ENCODE measurements around the gene EWSR1.

EWSR1 gene

DNA sequence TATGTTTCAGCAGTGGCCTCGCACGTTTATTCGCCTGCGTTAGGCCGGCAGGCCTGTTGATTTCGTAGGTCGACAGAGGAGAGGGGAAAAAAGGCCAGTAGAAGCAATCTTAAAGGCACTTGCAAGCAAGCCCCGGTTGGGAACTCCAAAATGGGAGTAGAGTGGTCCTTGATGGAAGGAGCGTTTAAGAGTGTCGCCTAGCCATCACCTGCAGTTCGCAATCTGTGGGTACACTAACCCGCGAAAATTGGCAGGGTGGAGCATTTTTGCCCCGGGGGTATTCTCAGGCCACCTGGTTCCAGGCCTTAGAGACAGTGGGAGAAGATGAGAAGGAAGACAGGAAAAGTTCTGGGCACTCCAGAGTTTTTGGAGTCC lies 1.1 kb downstream of the EWSR1 start:
- no peak for DNase-seq (ENCODE audit: low spot score)

DNA sequence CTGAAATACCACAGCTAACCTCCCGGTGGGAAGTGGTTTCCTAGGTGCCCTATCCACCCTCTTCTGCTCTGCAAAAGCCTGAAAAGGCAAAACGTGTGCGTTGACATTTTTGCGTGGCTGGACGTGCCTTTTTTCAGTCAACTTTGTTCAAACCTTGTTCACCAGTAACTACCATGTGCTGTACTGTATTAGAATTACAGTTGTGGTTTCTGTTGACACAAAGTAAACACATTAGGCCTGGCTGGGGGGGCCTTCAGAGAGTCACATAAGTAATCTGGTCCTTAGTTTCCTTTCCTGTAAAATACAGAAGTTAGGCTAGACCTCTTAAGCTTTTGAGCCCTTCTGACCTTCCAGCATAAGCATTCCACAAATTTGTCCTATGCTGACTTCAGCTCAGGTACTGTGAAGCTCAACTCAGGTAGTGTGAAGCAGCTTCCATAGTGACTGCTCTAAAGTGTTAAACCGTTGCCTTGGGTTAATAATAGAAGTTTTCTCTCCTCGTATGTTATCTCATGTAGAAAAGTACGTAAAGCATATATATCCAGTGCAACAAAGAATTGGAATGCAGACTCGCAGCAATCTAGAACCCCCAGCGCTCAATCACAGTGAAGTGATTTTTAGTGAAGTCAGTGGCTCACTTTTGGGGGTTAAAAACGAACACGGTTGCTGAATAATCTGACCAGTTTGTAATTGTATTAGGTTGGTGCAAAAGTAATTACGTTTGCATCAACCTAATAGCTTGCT lies 1.8 kb downstream of the EWSR1 start:
- no peak for DNase-seq (ENCODE audit: low spot score)

DNA sequence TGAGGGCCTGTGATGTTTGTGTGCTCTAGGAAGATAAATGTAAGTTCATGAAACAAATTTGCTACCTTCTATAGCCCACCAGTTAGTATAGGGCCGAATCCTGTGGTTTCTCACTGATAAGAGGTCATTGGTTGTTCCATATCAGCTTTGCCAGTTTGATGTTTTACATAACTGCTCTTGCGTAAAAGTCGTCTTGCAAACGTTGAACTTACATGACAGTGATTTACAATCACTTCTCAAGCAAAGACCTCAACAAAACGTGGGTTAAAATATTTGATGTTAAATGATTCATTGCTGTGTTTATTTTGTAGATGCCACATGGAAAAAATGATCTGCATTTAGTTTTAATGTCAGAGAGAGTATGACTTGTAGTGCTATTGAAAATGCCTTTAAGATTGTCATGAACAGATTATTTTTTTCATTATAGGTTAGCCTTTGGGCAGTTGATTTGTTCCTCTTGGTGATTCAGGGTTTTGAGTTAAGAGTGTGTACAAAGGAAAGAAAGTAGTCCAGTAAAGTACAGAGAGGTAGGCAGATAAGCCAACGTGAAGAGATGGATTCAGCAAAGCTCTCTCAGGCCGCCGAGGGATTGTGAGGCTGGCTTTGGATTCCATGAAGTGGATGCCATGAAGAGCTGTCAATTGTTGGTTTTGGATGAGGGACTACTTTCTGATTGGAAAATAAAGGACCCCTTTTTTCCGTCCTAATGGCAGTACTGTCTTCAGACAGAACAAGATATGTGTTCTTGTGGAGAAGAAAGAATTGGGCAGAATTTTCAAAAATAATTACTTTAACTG lies 2.6 kb downstream of the EWSR1 start:
- no peak for DNase-seq (ENCODE audit: low spot score)

DNA sequence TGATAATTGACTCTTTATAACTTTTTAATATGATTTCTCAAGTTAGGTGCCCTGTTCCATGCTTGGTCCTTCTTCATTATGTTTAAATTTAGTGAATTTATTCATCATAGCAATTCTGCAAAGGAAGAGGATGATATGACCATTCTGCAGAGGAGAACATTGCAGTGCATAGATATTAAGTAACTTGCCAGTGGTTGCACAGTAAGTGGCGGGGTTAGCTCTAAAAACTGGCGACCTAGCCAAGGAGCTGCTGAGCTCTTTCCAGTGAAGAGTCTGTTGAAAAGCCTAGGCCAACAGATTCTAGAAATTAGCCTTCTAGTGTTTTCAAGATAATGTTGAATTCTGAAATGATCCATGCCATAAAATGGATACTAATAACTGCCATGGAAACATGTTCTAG lies 4.6 kb downstream of the EWSR1 start:
- no peak for DNase-seq (ENCODE audit: low spot score)

DNA sequence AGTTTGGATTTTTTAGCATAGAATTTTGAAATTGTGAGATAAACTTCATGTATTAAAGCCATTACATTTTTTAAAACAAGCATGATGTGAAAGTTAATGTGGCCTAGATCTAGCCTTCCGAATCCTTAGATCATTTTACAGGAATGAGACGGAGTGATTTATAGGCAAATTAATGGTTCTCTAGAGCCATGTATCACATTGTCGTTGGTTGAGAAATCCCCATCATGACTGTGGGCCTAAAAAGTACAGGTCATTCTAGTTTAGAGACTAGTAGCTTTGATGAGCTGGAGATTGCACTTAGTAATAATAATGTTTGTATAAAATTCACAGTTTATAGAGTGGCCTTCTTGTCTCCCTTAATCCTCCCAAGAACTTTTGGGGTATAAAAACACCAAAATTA lies 7.1 kb downstream of the EWSR1 start:
- DNase-seq (ENCODE audit: low spot score), result no peak

DNA sequence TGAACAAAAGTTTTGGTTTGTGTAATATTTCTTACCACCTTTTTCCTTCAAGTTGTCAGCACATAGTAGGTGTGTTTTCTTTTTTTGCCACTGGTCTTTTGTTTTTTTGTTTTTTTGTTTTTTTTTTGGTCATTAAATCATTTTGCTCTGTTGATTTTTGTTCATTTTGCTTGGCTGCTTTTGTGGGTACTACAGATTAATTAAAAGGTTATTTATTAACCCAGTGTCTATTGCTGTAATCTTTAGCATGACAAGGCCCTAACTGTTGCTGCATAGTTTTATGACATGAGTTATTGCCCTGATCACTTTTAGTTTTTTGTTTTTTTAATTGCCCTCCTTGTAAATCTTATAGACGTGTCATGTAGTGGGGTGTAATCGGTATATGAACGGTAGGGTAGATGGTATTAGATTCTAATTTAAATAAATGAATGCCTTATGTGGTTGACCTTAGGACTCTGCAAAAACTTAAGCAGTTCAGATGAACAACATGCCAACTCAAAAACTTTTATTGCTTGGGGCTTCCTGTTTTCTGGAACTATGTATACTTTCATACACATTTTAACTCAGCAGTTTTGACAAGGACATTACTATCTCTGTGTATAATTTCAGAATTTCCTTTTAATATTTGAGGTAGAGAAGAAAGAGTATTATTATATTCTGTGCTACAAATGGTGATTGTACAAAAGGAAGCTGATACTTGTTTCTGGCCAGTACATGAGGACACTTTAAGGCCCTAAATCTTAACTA lies 7.9 kb downstream of the EWSR1 start:
- no peak for DNase-seq (ENCODE audit: low spot score)

DNA sequence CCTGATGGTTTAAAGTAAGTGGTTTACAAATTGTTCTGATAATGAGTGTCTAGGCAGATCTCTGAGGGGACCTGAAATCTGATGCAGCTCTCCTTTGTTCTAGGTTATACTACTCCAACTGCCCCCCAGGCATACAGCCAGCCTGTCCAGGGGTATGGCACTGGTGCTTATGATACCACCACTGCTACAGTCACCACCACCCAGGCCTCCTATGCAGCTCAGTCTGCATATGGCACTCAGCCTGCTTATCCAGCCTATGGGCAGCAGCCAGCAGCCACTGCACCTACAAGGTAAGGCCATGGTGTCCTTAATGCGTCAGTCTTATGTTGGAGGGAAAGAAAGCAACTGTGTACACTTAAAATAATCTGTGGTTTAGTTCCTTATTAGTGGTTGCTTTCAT lies 9.9 kb downstream of the EWSR1 start:
- DNase-seq (ENCODE audit: low spot score), result no peak

DNA sequence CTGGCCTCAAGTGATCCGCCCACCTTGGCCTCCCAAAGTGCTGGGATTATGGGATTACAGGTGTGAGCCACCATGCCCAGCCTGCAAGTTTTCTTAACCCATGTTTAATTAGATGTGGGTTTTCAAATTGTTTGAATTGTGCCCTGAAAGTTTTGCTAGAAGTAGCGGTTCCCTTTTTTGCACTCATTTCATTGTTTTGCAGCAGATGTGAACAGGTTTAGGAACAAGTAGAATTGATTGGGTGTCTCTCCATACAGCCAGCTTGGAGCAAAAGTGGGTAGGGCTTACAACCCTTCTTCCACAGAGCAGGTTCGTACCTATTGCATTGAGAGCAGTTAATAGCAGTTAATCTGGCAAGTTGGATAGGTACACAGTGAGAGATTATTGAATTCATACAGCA lies 16.1 kb downstream of the EWSR1 start:
- DNase-seq (ENCODE audit: low spot score), result no peak

DNA sequence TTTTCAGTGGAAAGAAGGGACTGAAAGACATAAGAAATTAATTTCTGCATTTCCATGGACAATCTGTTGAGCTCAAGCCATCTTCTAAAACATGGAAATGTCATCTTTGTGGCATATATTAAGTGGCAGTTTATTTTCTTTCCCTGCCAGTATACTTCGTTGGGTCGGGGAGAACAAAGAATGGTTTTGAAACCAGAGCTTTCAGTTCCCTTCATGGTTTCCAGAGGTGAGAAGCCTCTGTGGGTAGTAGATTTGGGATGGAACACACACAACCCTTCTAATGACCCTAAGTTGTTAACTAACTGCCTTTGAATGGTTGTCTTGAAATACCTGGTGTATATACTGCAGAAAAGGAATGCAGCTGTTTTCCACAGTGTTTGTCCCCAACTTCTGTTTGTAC lies 20.8 kb downstream of the EWSR1 start:
- DNase-seq (ENCODE audit: low spot score), result no peak

DNA sequence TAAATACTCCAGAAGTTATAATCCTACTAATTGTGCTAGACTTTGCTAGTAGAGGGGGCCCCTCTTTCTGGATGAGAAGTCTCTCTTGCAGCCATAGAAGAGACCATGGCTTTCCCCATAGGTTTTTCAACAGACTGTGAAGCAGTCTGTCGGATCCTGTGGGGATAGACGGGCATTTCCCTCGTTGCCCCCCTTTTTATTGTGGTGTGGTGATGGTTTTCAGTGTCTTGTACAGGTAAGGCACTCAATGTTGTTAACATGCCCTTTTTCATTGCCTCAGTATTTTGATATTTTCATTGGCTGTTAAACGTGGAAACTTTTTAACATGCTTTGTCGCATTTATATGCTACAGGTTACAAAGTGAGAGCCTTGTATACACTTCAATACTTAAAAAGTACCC lies 22.0 kb downstream of the EWSR1 start:
- no peak for DNase-seq (ENCODE audit: low spot score)

DNA sequence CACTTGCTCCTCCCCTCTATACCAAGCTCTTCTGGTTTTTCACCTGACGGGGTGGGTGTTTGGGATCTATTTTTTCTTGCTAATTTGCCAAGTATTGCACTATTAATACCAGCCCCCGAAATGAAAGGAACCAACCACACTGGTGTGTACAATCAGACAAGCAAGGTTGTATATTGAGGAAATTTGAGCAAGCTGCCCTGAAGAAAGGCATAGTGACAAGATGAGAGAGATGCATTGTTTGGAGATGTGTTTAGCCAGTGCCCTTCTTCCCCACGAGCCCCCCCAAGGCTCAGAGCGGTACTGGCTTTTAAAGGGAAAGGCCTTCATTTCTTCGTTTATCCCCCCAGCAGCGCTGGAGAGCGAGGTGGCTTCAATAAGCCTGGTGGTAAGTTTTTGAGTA lies 23.1 kb downstream of the EWSR1 start:
- DNase-seq (ENCODE audit: low spot score), result no peak

DNA sequence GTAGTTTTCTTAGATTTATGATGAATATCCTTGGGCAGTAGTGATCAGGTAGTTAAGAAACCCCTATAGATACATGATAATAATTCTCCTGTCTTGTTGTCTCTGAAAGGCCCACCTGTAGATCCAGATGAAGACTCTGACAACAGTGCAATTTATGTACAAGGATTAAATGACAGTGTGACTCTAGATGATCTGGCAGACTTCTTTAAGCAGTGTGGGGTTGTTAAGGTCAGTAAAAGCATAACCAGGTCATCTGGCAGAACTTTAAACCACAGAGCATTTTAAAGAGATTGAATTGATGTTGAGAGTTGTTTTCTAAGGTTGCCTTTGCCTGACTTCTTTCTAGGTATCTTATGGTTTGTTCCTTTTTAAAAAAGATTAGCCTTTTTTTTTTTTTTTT lies 24.3 kb downstream of the EWSR1 start:
- DNase-seq (ENCODE audit: low spot score), result no peak

DNA sequence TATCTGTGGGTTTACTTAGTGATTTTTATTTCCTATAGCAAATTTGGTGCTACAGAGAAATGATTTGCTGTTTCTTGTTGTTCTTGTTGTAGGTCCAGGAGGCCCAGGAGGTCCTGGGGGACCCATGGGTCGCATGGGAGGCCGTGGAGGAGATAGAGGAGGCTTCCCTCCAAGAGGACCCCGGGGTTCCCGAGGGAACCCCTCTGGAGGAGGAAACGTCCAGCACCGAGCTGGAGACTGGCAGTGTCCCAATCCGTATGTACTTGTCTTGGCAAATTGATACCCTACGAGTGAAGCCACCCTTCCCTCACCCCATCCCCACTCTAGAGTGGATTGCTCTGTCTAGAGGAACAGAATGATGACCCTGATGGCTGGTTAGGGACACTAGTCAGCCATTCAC lies 30.6 kb downstream of the EWSR1 start:
- no peak for DNase-seq (ENCODE audit: low spot score)

DNA sequence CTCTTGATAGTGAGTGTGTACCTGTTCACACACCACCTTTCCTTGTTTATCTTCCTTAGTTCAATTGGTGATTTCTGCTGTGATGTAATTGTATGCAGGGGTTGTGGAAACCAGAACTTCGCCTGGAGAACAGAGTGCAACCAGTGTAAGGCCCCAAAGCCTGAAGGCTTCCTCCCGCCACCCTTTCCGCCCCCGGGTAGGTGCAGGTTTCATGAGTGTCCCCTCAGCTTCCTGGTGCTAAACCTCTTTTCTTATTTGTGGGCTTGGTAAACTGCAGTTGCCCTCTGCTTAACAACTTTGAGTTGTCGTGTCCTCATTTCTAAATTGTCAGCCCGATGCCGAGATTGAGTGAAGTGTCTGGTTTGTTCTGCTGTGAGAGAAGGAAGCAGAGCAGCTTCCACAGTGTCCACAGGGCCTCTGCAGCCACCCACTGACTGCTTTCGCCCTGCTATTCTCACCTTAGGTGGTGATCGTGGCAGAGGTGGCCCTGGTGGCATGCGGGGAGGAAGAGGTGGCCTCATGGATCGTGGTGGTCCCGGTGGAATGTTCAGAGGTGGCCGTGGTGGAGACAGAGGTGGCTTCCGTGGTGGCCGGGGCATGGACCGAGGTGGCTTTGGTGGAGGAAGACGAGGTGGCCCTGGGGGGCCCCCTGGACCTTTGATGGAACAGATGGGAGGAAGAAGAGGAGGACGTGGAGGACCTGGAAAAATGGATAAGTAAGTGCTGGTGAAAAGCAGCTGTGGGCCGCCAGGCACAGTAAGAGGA lies 31.2 kb downstream of the EWSR1 start:
- no peak for DNase-seq (ENCODE audit: low spot score)

DNA sequence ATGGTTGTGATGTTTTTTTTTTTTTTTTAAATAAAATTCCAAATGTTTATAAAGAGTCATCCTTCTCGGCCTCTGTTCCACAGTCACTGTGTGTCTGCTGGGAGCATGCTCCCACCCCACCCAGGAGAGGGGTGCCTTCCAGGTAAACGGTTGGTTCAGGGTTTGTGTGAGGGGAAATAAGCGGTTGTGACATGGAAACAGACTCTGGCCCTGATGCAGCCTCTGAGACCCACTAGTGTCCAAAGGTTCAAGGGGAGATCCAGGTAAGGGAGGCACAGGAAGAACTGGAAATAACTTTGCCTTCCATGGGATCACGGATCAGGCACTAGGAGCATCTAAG lies 32.4 kb downstream of the EWSR1 start:
- DNase-seq (ENCODE audit: low spot score), result no peak

DNA sequence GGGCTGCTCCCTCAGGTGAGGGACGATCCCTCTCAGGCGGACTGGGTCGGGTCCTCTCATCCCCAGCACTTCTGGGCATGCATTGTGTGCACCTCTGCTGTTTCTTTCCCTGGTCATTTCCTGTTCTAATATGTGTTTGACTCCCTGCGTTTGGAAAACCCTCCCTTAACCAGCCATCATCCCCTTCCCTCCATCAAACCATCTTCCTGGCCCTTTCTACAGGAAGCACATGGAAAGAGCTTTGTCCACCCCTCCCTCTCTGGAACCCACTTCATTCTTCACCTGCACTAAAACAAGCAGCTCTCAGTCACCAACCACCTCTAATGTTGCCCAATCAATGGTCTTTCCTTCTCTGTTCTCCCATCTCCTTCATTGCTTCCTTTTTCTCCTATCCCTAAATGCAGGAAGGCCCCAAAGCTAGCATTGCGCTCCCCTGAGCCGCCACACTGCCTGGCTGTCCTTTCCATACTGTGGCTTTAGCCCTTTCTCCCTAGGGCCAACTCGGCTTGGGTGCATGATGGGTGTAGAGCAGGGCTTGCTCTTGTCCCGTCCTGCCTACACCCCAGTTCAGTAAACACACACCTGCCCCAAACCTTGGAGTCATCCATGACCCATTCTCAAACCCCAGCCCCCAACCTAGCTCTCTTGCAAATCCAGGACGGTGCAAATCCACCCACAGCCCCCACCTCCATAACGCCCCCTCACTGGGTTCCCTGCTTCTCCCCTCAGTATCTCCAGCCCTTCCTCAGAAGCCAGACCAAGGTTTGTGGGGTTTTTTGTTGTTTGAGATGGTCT lies 32.9 kb downstream of the EWSR1 start:
- DNase-seq (ENCODE audit: low spot score), result no peak

DNA sequence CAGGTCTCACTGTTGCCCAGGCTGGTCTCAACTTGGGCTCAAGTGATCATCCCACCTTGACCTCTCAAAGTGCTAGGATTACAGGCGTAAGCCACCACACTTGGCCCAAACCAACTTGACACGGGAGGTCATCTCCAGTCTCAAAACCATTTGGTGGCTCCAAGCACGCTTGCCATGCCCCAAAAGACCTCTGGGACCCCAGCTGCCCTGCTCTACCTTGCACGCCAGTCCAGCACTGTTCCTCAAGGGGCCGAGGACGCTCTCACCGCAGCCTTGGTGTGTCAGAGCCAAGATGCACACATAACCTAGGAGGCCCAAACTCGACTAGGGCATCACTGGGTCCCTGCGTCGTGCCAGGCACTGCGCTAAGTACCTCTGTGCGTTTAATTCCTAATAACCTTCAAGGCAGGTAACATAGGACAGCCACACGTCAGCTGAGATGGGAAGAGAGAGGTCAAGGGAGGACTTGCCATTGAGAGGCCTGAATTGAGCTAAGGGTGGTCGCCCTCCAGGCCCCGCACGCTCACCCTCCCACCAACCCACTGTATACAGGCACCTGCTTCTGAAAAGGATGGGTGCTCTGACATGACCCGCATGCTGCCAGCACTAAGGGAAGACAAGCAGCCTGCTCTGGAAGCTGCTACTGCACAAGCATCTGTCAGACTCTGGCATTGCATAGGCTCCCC lies 33.8 kb downstream of the EWSR1 start:
- DNase-seq (ENCODE audit: low spot score), result no peak

DNA sequence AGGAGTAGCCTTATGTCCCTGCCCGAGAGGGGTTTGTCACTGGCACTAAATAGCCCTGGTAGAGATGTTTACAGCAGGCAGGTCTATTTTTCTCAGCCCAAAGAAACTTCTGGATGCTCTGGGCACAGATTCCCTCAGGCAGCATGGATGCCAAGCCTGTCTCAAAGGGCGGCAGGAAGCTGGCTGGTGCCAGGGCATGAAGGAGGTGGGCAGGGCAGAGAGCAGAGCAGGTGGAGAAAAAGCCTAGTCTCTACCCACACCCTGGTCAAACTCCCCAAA lies 34.3 kb downstream of the EWSR1 start:
- DNase-seq (ENCODE audit: low spot score), result no peak

DNA sequence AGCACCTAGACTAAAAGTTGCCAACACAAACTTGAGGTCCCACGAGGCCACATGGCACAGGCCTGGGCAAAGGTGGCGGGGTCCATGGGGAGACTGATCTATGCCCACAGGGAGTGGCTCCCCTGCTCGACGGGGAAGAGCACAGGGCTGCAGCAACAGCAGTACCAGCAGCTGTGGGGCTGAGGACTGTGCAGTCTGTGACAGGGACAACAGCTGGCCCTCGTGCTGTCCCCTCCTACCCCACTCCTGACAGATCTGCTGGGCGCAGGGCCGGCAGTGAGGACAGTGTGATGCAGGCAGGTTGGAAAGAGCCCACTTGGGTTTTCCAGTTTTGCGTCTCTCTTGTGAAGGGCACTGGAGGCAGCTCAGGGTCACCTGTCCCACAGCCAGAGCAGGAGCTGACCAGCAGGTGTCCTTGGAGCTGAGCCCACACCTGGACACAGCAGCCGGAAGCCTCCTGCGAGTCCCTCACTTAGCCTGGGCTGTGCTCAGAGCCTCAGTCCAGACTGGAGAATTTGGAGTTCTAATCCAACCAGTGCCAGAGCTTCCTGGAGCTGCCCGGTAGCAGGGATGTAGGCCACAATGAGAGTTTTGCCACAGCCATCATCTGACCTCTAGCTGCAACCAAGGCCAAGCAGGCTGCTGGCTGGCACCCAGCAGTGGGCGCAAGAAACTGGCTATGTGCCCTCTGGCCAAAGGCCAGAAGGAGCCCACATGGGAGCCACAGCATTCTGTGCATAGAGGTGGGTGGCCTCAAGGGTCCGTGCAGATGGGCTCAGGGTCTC lies 34.8 kb downstream of the EWSR1 start:
- no peak for DNase-seq (ENCODE audit: low spot score)

DNA sequence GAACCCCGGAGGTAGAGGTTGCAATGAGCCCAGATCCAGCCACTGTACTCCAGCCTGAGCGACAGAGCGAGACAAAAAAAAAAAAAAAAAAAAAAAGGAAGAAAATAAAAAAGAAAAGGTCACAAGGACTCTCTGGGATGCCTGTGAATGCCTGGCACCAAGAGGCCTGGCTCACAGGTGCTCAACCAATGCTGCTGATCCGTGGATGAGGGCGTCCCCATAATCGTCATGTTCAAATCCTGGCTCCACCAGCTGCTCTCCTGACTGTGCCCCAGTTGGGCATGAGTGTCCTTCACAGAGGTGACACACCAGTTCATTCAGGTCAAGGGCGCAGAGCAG lies 37.7 kb downstream of the EWSR1 start:
- no peak for DNase-seq (ENCODE audit: low spot score)
